OCI-LY1 (cell line): Measurements from ENCODE around the gene MAGI1.

Source experiments
- CTCF ChIP-seq: fragments of 200-600 bp; sonication (generic), shearing (Covaris generic); IDR thresholded peaks from 2 replicates; pipeline ENCODE4 v1.5.1; 2017; ENCODE audit warnings: mild to moderate bottlenecking, antibody characterized with exemption, low read length, moderate library complexity, mixed read lengths
- EZH2 ChIP-seq: fragments of 200-600 bp; sonication (generic), shearing (Covaris generic); IDR thresholded peaks from 2 replicates; pipeline ENCODE4 v1.8.0; 2017; ENCODE audit warnings: borderline replicate concordance, mixed run types, mild to moderate bottlenecking, antibody characterized with exemption, low read length, moderate library complexity, mixed read lengths

GRCh38 chr3:65809641-65810150, 229.0 kb downstream of the MAGI1 start:
- TF ChIP-seq CTCF (no peak), EZH2 (no peak)
